ENCODE results near the gene F13A1.
"Not testable (repeated sequence)": the region's sequence is repeated elsewhere in the genome, so short reads cannot be mapped to it uniquely, and the experiment has no call there.

F13A1 gene

GRCh38 chr6:6317825-6318733, 2.4 kb downstream of the F13A1 start:
- no peak for DNase-seq (ENCODE audit: low read depth, low spot score)

DNA sequence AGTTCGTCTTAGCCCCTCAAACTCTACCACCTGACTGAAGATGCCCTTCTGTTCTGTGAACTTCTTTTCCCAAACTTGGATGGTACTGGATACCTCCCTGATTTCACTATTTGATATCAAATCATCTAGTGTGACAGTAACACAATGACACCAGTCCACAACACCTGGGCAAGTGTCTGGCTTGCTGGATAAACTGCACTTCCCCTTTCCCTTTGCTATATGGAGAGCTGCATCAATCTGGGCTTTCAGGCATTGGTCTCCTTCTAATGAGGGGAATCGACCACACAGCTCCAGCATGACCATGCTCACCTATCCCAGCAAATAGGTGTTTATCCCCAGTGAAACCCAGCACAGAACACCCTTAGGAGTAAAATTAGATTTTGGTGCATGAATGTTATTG, 3.1 kb downstream of the F13A1 start:
- no peak for DNase-seq (ENCODE audit: low read depth, low spot score)

DNA sequence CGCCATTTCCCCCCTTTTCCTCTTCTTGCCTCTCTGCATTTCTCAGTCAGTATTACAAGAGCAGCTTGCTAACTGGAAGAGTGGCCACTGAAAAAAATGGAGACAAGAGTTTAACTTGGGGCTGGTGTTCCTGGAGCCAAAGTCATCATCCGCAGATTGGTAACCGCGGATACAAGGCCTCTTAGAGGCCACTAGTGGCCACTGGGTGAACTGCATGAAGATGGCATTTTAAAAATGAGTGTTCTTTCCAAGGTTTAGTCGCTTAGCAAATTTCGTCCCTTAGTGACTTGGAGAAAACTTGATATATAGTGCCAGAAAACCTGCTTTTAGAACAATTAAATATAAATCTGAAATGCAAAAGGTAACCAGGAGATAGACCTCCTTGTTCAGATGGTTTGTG, 4.8 kb downstream of the F13A1 start:
- DNase-seq (ENCODE audit: low read depth, low spot score): no peak

DNA sequence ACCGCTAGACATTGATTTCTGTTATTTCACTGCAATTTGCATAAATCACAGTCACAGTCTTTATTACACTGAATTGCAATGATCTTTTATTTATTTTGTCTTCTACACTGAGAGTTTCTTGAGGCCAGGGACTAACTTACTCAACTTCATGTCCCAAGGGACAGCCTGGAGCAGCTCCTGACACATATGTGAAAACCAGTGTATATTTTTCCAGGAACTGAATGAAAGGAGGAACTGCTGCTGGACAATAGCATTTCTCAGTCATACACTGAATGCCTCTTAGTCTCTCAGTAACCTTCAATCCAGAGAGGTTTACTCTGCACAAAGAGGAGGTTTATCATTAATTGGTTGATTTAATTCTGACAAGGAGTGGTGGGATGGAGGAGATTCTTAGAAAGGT, 5.9 kb downstream of the F13A1 start:
- DNase-seq (ENCODE audit: low read depth, low spot score): no peak

- DNase-seq (ENCODE audit: low read depth, low spot score): no peak
Observed at GRCh38 chr6:6312901-6313441, 7.5 kb downstream of the F13A1 start.

GRCh38 chr6:6305575-6305974, 14.9 kb downstream of the F13A1 start:
- no peak for DNase-seq (ENCODE audit: low read depth, low spot score)

GRCh38 chr6:6300383-6300782, 20.1 kb downstream of the F13A1 start:
- not testable (repeated sequence) for DNase-seq (ENCODE audit: low read depth, low spot score)

DNA sequence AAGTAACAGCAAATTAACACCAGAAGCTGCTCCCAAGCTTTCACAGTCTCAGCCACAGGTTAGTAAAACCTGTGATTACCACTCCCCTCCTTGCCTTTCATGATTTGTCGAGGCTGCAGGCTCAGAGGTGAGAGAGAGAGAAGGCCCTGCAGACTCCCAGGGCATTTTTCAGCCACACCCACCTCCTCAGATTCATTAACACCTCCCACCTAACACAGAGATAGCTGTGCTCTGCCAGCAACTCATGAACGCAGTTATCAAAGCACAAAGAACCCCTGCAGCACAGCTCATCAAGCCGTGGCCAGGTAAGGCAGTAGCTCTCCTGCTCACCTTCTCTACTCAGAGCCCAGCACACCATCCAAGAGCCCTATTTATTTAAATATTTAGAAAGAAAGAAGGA, 27.1 kb downstream of the F13A1 start:
- no peak for DNase-seq (ENCODE audit: low read depth, low spot score)

DNA sequence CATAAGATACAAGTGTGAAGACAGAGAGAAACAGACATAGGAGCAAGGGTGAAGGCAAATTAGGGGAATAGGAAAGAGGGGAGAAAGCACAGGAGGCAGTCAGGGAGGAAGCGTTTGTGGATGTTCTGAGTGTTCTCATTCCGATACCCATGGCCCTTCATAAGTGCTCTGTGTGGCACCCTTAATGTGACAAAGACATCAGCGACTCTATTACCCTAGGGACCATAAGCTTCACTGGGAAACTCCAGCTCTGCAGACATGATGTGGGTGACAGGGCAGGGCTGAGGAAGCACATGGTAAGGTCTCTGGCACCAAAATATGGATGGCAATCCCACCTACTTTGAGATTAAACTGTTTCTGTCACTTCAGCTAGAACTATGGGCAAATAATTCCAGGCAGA, 33.0 kb downstream of the F13A1 start:
- DNase-seq (ENCODE audit: low read depth, low spot score): no peak

GRCh38 chr6:6285679-6286078, 34.8 kb downstream of the F13A1 start:
- DNase-seq (ENCODE audit: low read depth, low spot score): no peak

GRCh38 chr6:6284221-6284966, 36.1 kb downstream of the F13A1 start:
- no peak for DNase-seq (ENCODE audit: low read depth, low spot score)

- no peak for DNase-seq (ENCODE audit: low read depth, low spot score)
Observed at GRCh38 chr6:6283746-6284145, 36.7 kb downstream of the F13A1 start.

- DNase-seq (ENCODE audit: low read depth, low spot score): no peak
Observed at GRCh38 chr6:6282716-6283115, 37.7 kb downstream of the F13A1 start.

GRCh38 chr6:6277413-6277812, 43.0 kb downstream of the F13A1 start:
- no peak for DNase-seq (ENCODE audit: low read depth, low spot score)

GRCh38 chr6:6270948-6271535, 49.4 kb downstream of the F13A1 start:
- no peak for DNase-seq (ENCODE audit: low read depth, low spot score)

- DNase-seq (ENCODE audit: low read depth, low spot score): no peak
Observed at GRCh38 chr6:6260196-6260722, 60.2 kb downstream of the F13A1 start.

- DNase-seq (ENCODE audit: low read depth, low spot score): no peak
Observed at GRCh38 chr6:6256886-6257285, 63.6 kb downstream of the F13A1 start.

DNA sequence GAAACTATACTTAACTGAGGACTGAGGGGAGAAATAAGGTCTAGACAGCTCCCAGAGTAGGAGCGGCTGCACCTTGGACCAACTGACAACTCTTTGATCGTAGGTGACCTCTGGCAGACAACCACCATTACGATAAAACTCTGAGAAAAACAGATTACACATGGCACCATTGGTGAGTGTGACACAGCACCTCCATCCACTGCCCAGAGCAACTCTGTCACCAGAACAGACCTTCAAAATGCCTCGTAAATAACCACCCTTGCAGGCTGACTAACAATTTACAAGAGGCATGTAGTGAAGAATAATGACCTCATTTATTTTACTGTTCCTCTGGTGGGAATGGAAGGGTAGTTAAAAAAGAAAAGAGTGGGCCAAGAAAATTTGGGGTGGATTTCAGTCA, 64.2 kb downstream of the F13A1 start:
- no peak for DNase-seq (ENCODE audit: low read depth, low spot score)

- no peak for DNase-seq (ENCODE audit: low read depth, low spot score)
Observed at GRCh38 chr6:6251555-6252280, 68.7 kb downstream of the F13A1 start.

GRCh38 chr6:6248651-6249050, 71.8 kb downstream of the F13A1 start:
- no peak for DNase-seq (ENCODE audit: low read depth, low spot score)

- no peak for DNase-seq (ENCODE audit: low read depth, low spot score)
Observed at GRCh38 chr6:6246544-6246943, 73.9 kb downstream of the F13A1 start.
